ENCODE measurements around the gene WIZ. TPM values are rescaled to one million over a fixed set of nuclear protein-coding genes. Genes with fewer than 3 reads are reported as not detected.

The WIZ gene
- total RNA-seq, 5 donors from 2014 or later (not counting 1 experiment from before 2014, with no cell fraction given) = 19.7 to 39.1 (median 34.6) TPM

DNA sequence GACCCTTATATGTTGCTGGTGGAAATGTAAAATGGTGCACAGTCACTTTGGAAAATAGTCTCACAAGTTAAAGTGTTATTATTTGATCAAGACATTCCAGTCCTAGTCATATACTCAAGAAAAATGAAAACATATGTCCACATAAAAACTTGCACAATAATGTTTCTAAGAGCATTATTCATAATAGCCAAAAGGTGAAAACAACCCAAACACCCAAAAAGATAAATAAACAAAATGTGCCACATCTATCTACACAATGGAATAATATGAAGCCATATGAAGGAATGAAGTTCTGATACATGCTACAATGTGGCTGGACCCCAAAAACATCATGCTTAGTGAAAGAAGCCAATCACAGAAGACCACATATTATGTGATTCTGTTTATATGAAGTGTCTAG is 55.8 kb downstream of the WIZ start:
- no peaks in the 10 kb centered on the region for H3K27me3 ChIP-seq (replicated peaks in 1 of 2; ENCODE audit: control insufficient read depth in 2 of 2, extremely low read depth in 1 of 2, insufficient read depth in 2 of 2, low read length in 1 of 2)
- ChIA-PET POLR2A (no interaction called here), CTCF (no interaction called here)
- no peak overlapping the region for H3K4me3 Mint-ChIP-seq
- H3K9me3 ChIP-seq = no peaks in the 10 kb centered on the region
- ATAC-seq (replicated peaks in 1 of 4) (no peak), DNase-seq (no peak)
- no peak overlapping the region for H3K27ac Mint-ChIP-seq
- no peaks in the 10 kb centered on the region for H3K4me1 ChIP-seq (ENCODE audit: control insufficient read depth in 1 of 2, extremely low read depth in 1 of 2, insufficient read depth in 2 of 2, low read length in 2 of 2)
- H3K4me1 Mint-ChIP-seq = peaks cover 11% of the 10 kb centered on the region in 3 donors
- H3K36me3 ChIP-seq (ENCODE audit: control insufficient read depth in 2 of 2, extremely low read depth in 1 of 2, insufficient read depth in 1 of 2, low read length in 1 of 2) = peaks cover 10 to 53% of the 10 kb centered on the region in 2 donors
- H3K9me3 Mint-ChIP-seq = no peaks in the 10 kb centered on the region
- H3K36me3 Mint-ChIP-seq = peaks cover 46% of the 10 kb centered on the region
- no peaks in the 10 kb centered on the region for H3K27me3 Mint-ChIP-seq
- no peak overlapping the region for H3K4me3 ChIP-seq (ENCODE audit: control insufficient read depth in 1 of 2, extremely low read depth in 1 of 2, low read length in 1 of 2)
- no peak overlapping the region for H3K27ac ChIP-seq (ENCODE audit: low read length)

DNA sequence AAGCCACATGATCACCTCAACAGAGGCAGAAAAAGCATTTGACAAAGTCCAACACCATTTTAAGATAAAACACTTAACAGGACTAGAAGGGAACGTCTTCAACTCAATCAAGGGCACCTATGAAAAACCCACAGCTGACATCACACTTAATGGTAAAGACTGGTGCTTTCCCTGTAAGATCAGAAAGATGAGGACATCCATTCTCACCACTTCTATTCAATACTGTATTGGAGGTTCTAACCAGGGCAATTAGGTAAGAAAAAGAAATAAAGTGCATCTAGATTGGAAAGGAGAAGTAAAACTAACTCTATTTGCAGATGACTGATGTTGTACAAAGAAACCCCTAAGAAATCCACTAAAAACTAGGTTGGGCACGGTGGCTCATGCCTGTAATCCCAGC is 58.9 kb downstream of the WIZ start:
- H3K36me3 ChIP-seq (ENCODE audit: control insufficient read depth in 2 of 2, extremely low read depth in 1 of 2, insufficient read depth in 1 of 2, low read length in 1 of 2) = peaks cover 6 to 31% of the 10 kb centered on the region in 2 donors
- H3K4me1 Mint-ChIP-seq = peaks cover 7 to 11% (median 11%) of the 10 kb centered on the region in 3 donors
- H3K27me3 Mint-ChIP-seq = no peaks in the 10 kb centered on the region
- no peaks in the 10 kb centered on the region for H3K4me1 ChIP-seq (ENCODE audit: control insufficient read depth in 1 of 2, extremely low read depth in 1 of 2, insufficient read depth in 2 of 2, low read length in 2 of 2)
- POLR2A ChIA-PET = no interaction called here
- H3K4me3 Mint-ChIP-seq = no peak overlapping the region
- no peaks in the 10 kb centered on the region for H3K9me3 ChIP-seq
- H3K27me3 ChIP-seq (replicated peaks in 1 of 2; ENCODE audit: control insufficient read depth in 2 of 2, extremely low read depth in 1 of 2, insufficient read depth in 2 of 2, low read length in 1 of 2) = no peaks in the 10 kb centered on the region
- H3K27ac ChIP-seq (ENCODE audit: low read length) = no peak overlapping the region
- H3K27ac Mint-ChIP-seq = no peak overlapping the region
- peaks cover 30% of the 10 kb centered on the region for H3K36me3 Mint-ChIP-seq
- ATAC-seq (replicated peaks in 1 of 4) = no peak
- no peak for DNase-seq
- H3K4me3 ChIP-seq (ENCODE audit: control insufficient read depth in 1 of 2, extremely low read depth in 1 of 2, low read length in 1 of 2) = no peak overlapping the region
- CTCF ChIA-PET = no interaction called here
- H3K9me3 Mint-ChIP-seq = no peaks in the 10 kb centered on the region
- WGBS (ENCODE audit: insufficient coverage) = 100% methylated on average over 1 of the region's 2 CpGs

DNA sequence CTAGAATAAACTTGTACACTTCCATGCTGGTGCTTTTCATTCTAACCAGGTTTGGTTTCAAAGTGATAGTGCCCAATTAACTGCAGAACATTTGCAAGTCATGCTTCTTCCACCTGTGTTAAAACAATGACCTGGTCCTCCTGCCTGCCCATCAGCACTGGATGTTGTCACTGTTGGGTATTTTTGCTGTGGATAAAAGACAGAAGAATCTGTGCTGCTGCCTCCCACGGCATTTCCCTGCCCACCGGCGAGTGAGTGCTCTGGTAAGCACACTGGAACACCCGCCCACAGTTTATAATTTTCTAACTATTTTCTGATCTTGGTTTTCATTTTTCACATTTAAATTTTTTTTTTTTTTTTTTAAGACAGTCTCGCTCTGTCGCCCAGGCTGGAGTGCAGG is 67.9 kb downstream of the WIZ start:
- ChIA-PET POLR2A (no interaction called here), CTCF (no interaction called here)
- no peak for ATAC-seq (replicated peaks in 1 of 4)
- peaks cover 0 to 4% of the 10 kb centered on the region in 2 donors for H3K36me3 ChIP-seq (ENCODE audit: control insufficient read depth in 2 of 2, extremely low read depth in 1 of 2, insufficient read depth in 1 of 2, low read length in 1 of 2)
- peaks cover 3% of the 10 kb centered on the region for H3K36me3 Mint-ChIP-seq
- H3K9me3 ChIP-seq = no peaks in the 10 kb centered on the region
- H3K27ac Mint-ChIP-seq = peak overlapping the region; percentile 5 to 13
- no CpG with 5 or more reads among the region's 6 CpGs for WGBS (ENCODE audit: insufficient coverage)
- H3K4me3 Mint-ChIP-seq = peak overlapping the region in 2 of 3 donors; percentile 91 to 98
- no peak overlapping the region for H3K4me3 ChIP-seq (ENCODE audit: control insufficient read depth in 1 of 2, extremely low read depth in 1 of 2, low read length in 1 of 2)
- no peaks in the 10 kb centered on the region for H3K9me3 Mint-ChIP-seq
- H3K27me3 ChIP-seq (replicated peaks in 1 of 2; ENCODE audit: control insufficient read depth in 2 of 2, extremely low read depth in 1 of 2, insufficient read depth in 2 of 2, low read length in 1 of 2) = no peaks in the 10 kb centered on the region
- H3K27me3 Mint-ChIP-seq = no peaks in the 10 kb centered on the region
- H3K27ac ChIP-seq (ENCODE audit: low read length) = no peak overlapping the region
- peaks cover 27 to 31% (median 31%) of the 10 kb centered on the region in 3 donors for H3K4me1 Mint-ChIP-seq
- DNase-seq = no peak
- peaks cover 7 to 19% of the 10 kb centered on the region in 2 experiments for H3K4me1 ChIP-seq (ENCODE audit: control insufficient read depth in 1 of 2, extremely low read depth in 1 of 2, insufficient read depth in 2 of 2, low read length in 2 of 2)

DNA sequence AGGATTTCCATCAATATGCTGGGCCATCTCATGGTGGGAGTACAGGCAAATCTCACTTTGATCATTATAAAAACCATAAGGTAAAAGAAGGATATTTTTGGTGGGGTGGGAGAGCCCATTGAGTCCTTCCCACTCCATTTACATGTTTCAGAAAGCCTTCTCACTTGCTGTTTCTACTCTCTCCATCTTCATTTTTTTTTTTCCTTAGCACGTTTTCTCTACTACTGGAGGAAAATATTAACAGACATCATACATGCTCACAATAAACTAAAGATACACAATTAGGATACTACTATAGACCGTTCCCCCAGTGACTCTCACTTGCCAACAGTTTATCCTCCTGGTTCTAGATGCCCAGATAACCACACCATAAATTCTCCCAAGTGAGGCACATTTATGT is 68.3 kb downstream of the WIZ start:
- Histone ChIP-seq H3K4me3 (ENCODE audit: control insufficient read depth in 1 of 2, extremely low read depth in 1 of 2, low read length in 1 of 2) (no peak overlapping the region), H3K27ac (ENCODE audit: low read length) (no peak overlapping the region), H3K9me3 (no peaks in the 10 kb centered on the region), H3K4me1 (ENCODE audit: control insufficient read depth in 1 of 2, extremely low read depth in 1 of 2, insufficient read depth in 2 of 2, low read length in 2 of 2) (peaks cover 7 to 23% of the 10 kb centered on the region in 2 experiments), H3K36me3 (ENCODE audit: control insufficient read depth in 2 of 2, extremely low read depth in 1 of 2, insufficient read depth in 1 of 2, low read length in 1 of 2) (peaks cover 0 to under 1% of the 10 kb centered on the region in 2 donors), H3K27me3 (replicated peaks in 1 of 2; ENCODE audit: control insufficient read depth in 2 of 2, extremely low read depth in 1 of 2, insufficient read depth in 2 of 2, low read length in 1 of 2) (no peaks in the 10 kb centered on the region)
- Mint-ChIP-seq H3K27me3 (no peaks in the 10 kb centered on the region), H3K4me3 (peak overlapping the region in 2 of 3 donors; percentile 91 to 98), H3K4me1 (peaks cover 31 to 36% (median 35%) of the 10 kb centered on the region in 3 donors), H3K27ac (peak overlapping the region; percentile 81 to 89), H3K9me3 (no peaks in the 10 kb centered on the region), H3K36me3 (peaks cover 2% of the 10 kb centered on the region)
- ATAC-seq (replicated peaks in 1 of 4) (no peak), DNase-seq (no peak)
- ChIA-PET CTCF (no interaction called here), POLR2A (no interaction called here)
- 92% methylated on average over 2 of the region's 2 CpGs for WGBS (ENCODE audit: insufficient coverage)

DNA sequence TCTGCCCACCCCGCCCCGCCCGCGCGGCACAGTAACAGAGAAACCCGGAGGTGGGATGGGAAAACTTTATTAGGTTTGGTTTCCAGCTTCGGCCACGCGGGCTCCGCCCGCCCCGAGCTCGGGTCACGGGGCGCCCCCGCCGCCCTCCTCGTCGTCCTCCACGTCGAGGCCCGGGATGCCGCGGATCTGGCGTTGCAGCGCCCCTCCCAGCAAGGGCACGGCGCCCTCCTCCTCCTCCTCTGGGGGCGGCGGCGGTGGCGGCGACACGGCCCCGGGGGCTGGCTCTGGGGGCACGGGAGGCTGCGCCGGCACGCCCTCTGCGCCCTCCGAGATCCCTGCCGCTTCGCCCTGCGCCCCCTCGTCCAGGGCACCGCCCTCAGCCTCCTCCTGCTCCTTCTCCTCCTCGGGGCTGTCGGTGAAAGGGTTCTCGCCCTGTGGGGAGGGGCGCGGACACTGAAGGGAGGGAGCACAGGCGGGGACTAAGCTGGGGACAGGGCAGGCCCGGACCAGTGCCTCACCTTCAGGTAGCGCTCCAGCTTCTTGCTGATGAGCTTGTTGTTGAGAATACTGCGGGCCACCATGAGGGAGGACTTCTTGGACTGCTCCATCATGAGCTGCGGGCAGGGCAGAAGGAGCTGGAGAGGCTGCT is 69.6 kb downstream of the WIZ start:
- Mint-ChIP-seq H3K4me1 (peaks cover 31 to 42% (median 40%) of the 10 kb centered on the region in 3 donors), H3K27me3 (no peaks in the 10 kb centered on the region), H3K4me3 (peak overlapping the region; percentile 91 to 98 (median 97)), H3K27ac (peak overlapping the region; percentile 81 to 89), H3K36me3 (no peaks in the 10 kb centered on the region), H3K9me3 (no peaks in the 10 kb centered on the region)
- WGBS (ENCODE audit: insufficient coverage) = 2% methylated on average over 36 of the region's 56 CpGs
- Histone ChIP-seq H3K4me1 (ENCODE audit: control insufficient read depth in 1 of 2, extremely low read depth in 1 of 2, insufficient read depth in 2 of 2, low read length in 2 of 2) (peaks cover 7 to 33% of the 10 kb centered on the region in 2 experiments), H3K27me3 (replicated peaks in 1 of 2; ENCODE audit: control insufficient read depth in 2 of 2, extremely low read depth in 1 of 2, insufficient read depth in 2 of 2, low read length in 1 of 2) (no peaks in the 10 kb centered on the region), H3K36me3 (ENCODE audit: control insufficient read depth in 2 of 2, extremely low read depth in 1 of 2, insufficient read depth in 1 of 2, low read length in 1 of 2) (peaks cover 0 to 2% of the 10 kb centered on the region in 2 donors), H3K4me3 (ENCODE audit: control insufficient read depth in 1 of 2, extremely low read depth in 1 of 2, low read length in 1 of 2) (peak overlapping the region; percentile 33 to 90), H3K27ac (ENCODE audit: low read length) (peak overlapping the region; percentile 44), H3K9me3 (no peaks in the 10 kb centered on the region)
- ATAC-seq (replicated peaks in 1 of 4) (peak; percentile 32 to 46 (median 36)), DNase-seq (peak in 1 of 35 experiments; percentile 11)
- POLR2A ChIA-PET = interaction anchor here (0.7 to 1.2 kb wide), 6 partner anchors 9 to 46 kb away, joined by 3 to 10 read pairs (median 4); partner anchors contain the start of gene AKAP8L (in 2 of the 2)
- CTCF ChIA-PET = interaction anchor here (0.6 to 2.8 kb wide), 8 partner anchors 39 to 1114 kb away, joined by 3 to 20 read pairs (median 4); partner anchors contain the start of gene AKAP8L (in 1 of the 2)

DNA sequence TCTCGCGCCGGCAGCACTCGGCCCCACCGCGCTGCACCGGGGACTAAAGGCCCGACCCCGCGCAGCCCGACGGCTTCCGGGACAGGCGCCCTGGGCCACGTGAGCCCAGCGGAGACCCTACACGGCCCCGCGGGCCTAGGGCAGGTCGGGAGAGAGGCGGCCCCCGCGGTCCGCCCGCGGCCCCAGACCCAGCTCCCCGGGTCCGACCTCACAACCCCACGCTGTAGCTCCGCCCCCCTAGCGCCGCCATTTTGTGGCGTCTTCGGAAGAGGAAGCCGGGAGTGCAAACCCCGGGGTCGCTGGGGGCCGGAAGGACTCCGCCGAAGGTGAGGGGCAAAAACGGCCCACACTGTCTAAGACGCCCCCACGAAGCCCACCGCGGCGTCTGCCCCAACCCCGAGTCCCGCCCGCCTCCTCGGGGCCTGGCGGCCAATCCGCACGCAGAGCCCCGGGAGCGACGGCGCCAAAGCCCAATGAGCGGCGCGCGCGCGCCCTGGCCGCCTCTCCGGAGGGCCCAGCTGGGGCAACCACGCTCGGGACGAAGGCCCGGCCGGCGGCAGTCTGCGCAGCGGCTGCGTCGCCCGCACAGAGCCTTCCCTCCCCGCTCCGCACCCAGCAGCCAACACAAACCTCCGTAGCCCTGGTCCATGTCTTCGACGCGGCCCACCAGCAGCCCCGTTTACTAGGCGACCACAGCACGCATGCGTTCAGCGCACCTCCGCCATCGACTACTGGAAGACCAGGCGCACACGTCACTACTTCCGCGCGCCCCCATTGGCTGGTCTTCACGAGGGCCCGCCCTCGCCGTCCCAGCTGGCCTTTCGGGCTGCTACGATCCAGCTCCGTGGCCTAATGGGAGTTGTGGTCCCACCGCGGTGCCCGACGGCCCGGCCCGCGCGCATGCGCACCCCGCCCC is 70.4 kb downstream of the WIZ start, which contains the start of gene AKAP8:
Gene AKAP8, minus strand, starts transcription at position 705 of the 916 bp plus-strand sequence. Its CDS starts 56 bp downstream, at position 649.
- Mint-ChIP-seq H3K27ac (peak within 1 kb of the TSS; percentile 98 to 99), H3K4me1 (peaks cover 31 to 48% (median 46%) of the 10 kb centered on the region in 3 donors), H3K9me3 (no peaks in the 10 kb centered on the region), H3K4me3 (peak within 1 kb of the TSS; percentile 91 to 98 (median 97)), H3K36me3 (no peaks in the 10 kb centered on the region), H3K27me3 (no peaks in the 10 kb centered on the region)
- Histone ChIP-seq H3K27me3 (replicated peaks in 1 of 2; ENCODE audit: control insufficient read depth in 2 of 2, extremely low read depth in 1 of 2, insufficient read depth in 2 of 2, low read length in 1 of 2) (no peaks in the 10 kb centered on the region), H3K27ac (ENCODE audit: low read length) (peak within 1 kb of the TSS; percentile 96), H3K4me3 (ENCODE audit: control insufficient read depth in 1 of 2, extremely low read depth in 1 of 2, low read length in 1 of 2) (peak within 1 kb of the TSS; percentile 90 to 99), H3K36me3 (ENCODE audit: control insufficient read depth in 2 of 2, extremely low read depth in 1 of 2, insufficient read depth in 1 of 2, low read length in 1 of 2) (peaks cover 0 to 7% of the 10 kb centered on the region in 2 donors), H3K9me3 (no peaks in the 10 kb centered on the region), H3K4me1 (ENCODE audit: control insufficient read depth in 1 of 2, extremely low read depth in 1 of 2, insufficient read depth in 2 of 2, low read length in 2 of 2) (peaks cover 7 to 41% of the 10 kb centered on the region in 2 experiments)
- DNase-seq (peak; percentile 94 to 100 (median 98)), ATAC-seq (replicated peaks in 1 of 4) (peak; percentile 91 to 93 (median 91))
- POLR2A ChIA-PET = interaction anchor here (0.5 to 1.2 kb wide), 7 partner anchors 9 to 698 kb away, joined by 3 to 10 read pairs (median 4); partner anchors contain the start of gene AKAP8L (in 2 of the 2)
- CTCF ChIA-PET = interaction anchor here (0.5 to 2.8 kb wide), 10 partner anchors 9 to 1115 kb away, joined by 3 to 20 read pairs (median 4); partner anchors contain the start of gene AKAP8L (in 1 of the 2)
- WGBS (ENCODE audit: insufficient coverage) = under 1% methylated on average over 111 of the region's 111 CpGs

Data from T-cell (primary cell).